ENCODE measurements around the gene NLGN1. TPM values are rescaled to one million over a fixed set of nuclear protein-coding genes. Genes with fewer than 3 reads are reported as not detected.

NLGN1 gene
- polyA plus RNA-seq, 2 of the 4 experiments (the other 2 are of a cell fraction), result not detected

DNA sequence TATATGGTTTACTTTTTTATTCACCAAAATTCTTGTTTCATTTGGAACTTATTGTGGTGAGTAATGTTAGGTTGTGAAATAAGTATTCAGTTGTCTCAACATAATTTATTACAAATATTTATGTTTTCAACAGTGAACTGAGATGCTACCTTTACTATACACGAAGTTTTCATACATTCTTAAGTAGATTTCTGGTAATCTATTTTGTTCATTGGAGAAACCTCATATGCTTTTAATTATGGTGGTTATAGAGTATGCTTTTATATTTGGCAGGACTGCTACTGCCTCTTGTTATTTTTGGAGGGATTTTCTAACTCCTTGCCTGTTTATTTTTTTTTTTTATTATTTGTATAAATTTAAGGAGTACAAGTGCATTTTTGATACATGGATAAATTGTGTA lies 253.1 kb downstream of the NLGN1 start:
- ATAC-seq (no peak), DNase-seq (ENCODE audit: low read depth in 1 of 2, low spot score in 1 of 2) (no peak), FAIRE-seq (no peak)
- ChIA-PET POLR2A (no interaction called here), CTCF (no interaction called here)
- Histone ChIP-seq H3K9me3 (no peaks in the 10 kb centered on the region), H3K4me2 (no peak overlapping the region), H3K27ac (no peak overlapping the region), H3K4me3 (no peak overlapping the region), H3K4me1 (no peaks in the 10 kb centered on the region)
- WGBS (ENCODE audit: missing lambda C conversion rate), result 0% methylated on average over 1 of the region's 1 CpG
- TF ChIP-seq MYC (IDR thresholded peaks at IDR 0.05; ENCODE audit: borderline replicate concordance, low read length), result no peak
- TF ChIP-seq HOXB13 (CRISPR knock-in tag; IDR thresholded peaks at IDR 0.05; ENCODE audit: low read depth), result no peak
- TF ChIP-seq HEYL (CRISPR knock-in tag; IDR thresholded peaks at IDR 0.05), result no peak
- no peak for TF ChIP-seq KDM5A (IDR thresholded peaks at IDR 0.05)
- TF ChIP-seq ZSCAN20 (CRISPR knock-in tag; IDR thresholded peaks at IDR 0.05), result no peak
- no peak for TF ChIP-seq NPAS2 (CRISPR knock-in tag; IDR thresholded peaks at IDR 0.05; ENCODE audit: borderline replicate concordance)
- TF ChIP-seq, protein P1, sequence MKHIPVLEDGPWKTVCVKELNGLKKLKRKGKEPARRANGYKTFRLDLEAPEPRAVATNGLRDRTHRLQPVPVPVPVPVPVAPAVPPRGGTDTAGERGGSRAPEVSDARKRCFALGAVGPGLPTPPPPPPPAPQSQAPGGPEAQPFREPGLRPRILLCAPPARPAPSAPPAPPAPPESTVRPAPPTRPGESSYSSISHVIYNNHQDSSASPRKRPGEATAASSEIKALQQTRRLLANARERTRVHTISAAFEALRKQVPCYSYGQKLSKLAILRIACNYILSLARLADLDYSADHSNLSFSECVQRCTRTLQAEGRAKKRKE (CRISPR knock-in tag; IDR thresholded peaks at IDR 0.05; ENCODE audit: low read depth), result no peak
- TF ChIP-seq, protein P2, sequence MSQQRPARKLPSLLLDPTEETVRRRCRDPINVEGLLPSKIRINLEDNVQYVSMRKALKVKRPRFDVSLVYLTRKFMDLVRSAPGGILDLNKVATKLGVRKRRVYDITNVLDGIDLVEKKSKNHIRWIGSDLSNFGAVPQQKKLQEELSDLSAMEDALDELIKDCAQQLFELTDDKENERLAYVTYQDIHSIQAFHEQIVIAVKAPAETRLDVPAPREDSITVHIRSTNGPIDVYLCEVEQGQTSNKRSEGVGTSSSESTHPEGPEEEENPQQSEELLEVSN (IDR thresholded peaks at IDR 0.05; ENCODE audit: borderline replicate concordance, low read depth), result no peak
- TF ChIP-seq RNF2 (IDR thresholded peaks at IDR 0.05; ENCODE audit: borderline replicate concordance, low read depth), result no peak
- no peak for TF ChIP-seq MAFK (IDR thresholded peaks at IDR 0.05; ENCODE audit: partially characterized antibody)
- TF ChIP-seq CEBPB (IDR thresholded peaks at IDR 0.05), result no peak
- TF ChIP-seq, protein P3, sequence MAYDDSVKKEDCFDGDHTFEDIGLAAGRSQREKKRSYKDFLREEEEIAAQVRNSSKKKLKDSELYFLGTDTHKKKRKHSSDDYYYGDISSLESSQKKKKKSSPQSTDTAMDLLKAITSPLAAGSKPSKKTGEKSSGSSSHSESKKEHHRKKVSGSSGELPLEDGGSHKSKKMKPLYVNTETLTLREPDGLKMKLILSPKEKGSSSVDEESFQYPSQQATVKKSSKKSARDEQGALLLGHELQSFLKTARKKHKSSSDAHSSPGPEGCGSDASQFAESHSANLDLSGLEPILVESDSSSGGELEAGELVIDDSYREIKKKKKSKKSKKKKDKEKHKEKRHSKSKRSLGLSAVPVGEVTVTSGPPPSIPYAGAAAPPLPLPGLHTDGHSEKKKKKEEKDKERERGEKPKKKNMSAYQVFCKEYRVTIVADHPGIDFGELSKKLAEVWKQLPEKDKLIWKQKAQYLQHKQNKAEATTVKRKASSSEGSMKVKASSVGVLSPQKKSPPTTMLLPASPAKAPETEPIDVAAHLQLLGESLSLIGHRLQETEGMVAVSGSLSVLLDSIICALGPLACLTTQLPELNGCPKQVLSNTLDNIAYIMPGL (CRISPR knock-in tag; IDR thresholded peaks at IDR 0.05; ENCODE audit: borderline replicate concordance), result no peak
- TF ChIP-seq, protein P4, sequence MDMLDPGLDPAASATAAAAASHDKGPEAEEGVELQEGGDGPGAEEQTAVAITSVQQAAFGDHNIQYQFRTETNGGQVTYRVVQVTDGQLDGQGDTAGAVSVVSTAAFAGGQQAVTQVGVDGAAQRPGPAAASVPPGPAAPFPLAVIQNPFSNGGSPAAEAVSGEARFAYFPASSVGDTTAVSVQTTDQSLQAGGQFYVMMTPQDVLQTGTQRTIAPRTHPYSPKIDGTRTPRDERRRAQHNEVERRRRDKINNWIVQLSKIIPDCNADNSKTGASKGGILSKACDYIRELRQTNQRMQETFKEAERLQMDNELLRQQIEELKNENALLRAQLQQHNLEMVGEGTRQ (IDR thresholded peaks at IDR 0.05), result no peak
- TF ChIP-seq NFE2L2 (conservative IDR thresholded peaks at IDR 0.05; ENCODE audit: low read length), result no peak

DNA sequence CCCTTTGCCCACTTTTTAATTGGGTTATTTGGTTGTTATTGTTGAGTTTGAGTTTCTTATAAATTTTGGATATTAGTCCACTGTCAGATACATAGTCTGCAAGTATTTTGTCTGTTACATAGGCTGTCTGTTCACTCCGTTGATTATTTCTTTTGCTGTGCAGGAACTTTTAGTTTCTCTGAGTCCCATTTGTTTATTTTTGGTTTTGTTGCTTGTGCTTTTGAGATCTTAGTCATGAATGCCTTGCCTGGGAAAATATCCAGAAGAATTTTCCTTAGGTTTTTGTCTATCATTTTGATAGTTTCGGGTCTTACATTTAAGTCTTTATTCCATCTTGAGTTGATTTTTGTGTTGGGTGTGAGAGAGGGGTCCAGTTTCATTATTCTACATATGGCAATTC lies 254.5 kb downstream of the NLGN1 start:
- Histone ChIP-seq H3K4me3 (no peak overlapping the region), H3K4me1 (no peaks in the 10 kb centered on the region), H3K27ac (no peak overlapping the region), H3K4me2 (no peak overlapping the region), H3K9me3 (no peaks in the 10 kb centered on the region)
- CTCF ChIA-PET, result no interaction called here
- WGBS (ENCODE audit: missing lambda C conversion rate), result 27% methylated on average over 2 of the region's 2 CpGs
- POLR2A ChIA-PET, result no interaction called here
- TF ChIP-seq HEYL (CRISPR knock-in tag; IDR thresholded peaks at IDR 0.05), result no peak
- TF ChIP-seq, protein P2 (IDR thresholded peaks at IDR 0.05; ENCODE audit: borderline replicate concordance, low read depth), result no peak
- TF ChIP-seq RAD21 (conservative IDR thresholded peaks at IDR 0.05 in 1 of 2, IDR thresholded peaks at IDR 0.05 in 1 of 2), result no peak
- no peak for TF ChIP-seq KDM1A (IDR thresholded peaks at IDR 0.05; ENCODE audit: low read depth)
- no peak for TF ChIP-seq FOXS1 (CRISPR knock-in tag; IDR thresholded peaks at IDR 0.05)
- no peak for TF ChIP-seq CHD2 (IDR thresholded peaks at IDR 0.05; ENCODE audit: low read length, partially characterized antibody)
- no peak for TF ChIP-seq EHMT2 (IDR thresholded peaks at IDR 0.05; ENCODE audit: low read depth)
- no peak for TF ChIP-seq NPAS2 (CRISPR knock-in tag; IDR thresholded peaks at IDR 0.05; ENCODE audit: borderline replicate concordance)
- no peak for TF ChIP-seq CBX2 (IDR thresholded peaks at IDR 0.05; ENCODE audit: borderline replicate concordance, low read depth)
- ATAC-seq (no peak), DNase-seq (ENCODE audit: low read depth in 1 of 2, low spot score in 1 of 2) (no peak), FAIRE-seq (no peak)
